ENCODE results near the gene PHYHD1.

PHYHD1 gene

DNA sequence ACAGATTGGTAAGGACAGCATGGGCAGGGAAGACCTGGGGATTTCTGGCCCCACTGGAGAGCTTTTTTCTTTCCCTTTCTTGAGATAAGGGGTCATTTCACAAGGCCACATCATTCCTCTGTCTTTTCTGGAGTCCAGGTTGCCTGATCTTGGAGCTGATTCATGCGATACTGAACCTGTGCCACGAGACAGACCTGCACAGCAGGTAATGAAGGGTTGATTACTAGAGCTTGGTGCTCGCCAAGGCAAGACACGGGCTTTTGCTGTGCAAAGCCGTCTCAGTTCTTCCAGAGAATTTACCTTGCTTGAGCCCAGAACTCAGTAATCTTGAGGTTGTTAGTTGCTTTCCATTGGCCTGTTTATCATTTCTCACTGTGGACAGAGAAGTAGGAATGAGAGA, 65.9 kb downstream of the PHYHD1 start:
- no peak for DNase-seq

DNA sequence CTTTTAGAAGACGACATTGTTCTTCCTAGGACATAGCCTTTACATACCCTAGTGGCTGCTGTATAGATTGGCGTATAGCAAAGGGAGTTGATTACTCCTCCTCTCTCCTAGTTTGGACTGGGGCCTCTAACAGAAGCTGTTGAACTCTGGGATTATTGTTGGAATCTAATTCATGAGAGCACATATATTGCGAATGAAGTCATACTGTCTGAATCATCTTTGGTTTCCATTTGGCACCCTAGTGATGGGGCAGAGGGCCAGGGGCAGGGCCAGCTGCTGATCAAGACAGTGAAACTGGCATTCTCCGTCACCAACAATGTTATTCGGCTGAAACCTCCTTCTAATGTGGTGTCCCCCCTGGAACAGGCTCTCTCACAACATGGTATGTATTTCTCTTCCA, 67.0 kb downstream of the PHYHD1 start:
- no peak for DNase-seq
